ENCODE measurements around the gene TEC. TPM values are rescaled to one million over a fixed set of nuclear protein-coding genes. Genes with fewer than 3 reads are reported as not detected.

Gene TEC
- total and polyA plus RNA-seq, 9 of the 15 experiments (the other 6 are each of a cell fraction or from before 2014, with no cell fraction given): 5.3 to 14.7 (median 8.8) TPM

DNA sequence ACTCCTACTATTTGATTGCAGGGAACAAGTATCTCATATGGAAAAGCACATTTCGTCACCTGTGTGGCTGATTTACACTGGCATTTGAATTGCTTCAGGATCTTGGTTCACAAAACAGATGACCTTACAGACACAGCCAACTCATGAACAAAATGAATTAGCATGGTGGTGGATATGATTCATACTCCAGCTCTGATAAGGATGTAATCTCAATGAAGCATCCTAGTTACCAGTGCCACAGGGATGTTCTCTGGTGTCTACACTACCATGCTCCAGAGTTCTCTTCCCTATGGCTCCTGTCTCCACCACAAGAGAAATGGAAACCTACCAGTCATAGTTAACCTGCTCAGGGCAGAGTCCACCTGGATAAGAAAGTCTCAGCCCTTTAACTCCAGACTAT, 40.7 kb downstream of the TEC start:
- 25% methylated on average over 1 of the region's 1 CpG for WGBS (ENCODE audit: insufficient coverage, low coverage, missing lambda C conversion rate)
- Histone ChIP-seq H3K9me1 (ENCODE audit: control insufficient read depth, insufficient read depth, low read length) (no peaks in the 10 kb centered on the region), H2AFZ (ENCODE audit: low read depth, low read length) (no peak overlapping the region), H4K20me1 (replicated peaks; ENCODE audit: control insufficient read depth, insufficient read depth, low read length) (no peaks in the 10 kb centered on the region), H3K4me2 (ENCODE audit: insufficient read depth, low read length) (no peak overlapping the region), H3K79me2 (ENCODE audit: control insufficient read depth, insufficient read depth, low read length) (peaks cover 49% of the 10 kb centered on the region), H3K27ac (ENCODE audit: extremely low read depth, low read depth, low read length) (no peak overlapping the region), H3K9ac (ENCODE audit: insufficient read depth in 1 of 2, low read depth in 2 of 2, low read length in 2 of 2) (no peak overlapping the region), H3K27me3 (ENCODE audit: control insufficient read depth in 2 of 2, insufficient read depth in 2 of 2, low read length in 2 of 2) (no peaks in the 10 kb centered on the region), H3K4me1 (replicated peaks in 1 of 2; ENCODE audit: control insufficient read depth in 2 of 2, insufficient read depth in 2 of 2, low read length in 2 of 2) (peaks cover 0 to 16% of the 10 kb centered on the region in 2 experiments; a peak in 3 of 5 replicates), H3K9me3 (replicated peaks; ENCODE audit: control insufficient read depth, insufficient read depth, low read depth, low read length) (no peaks in the 10 kb centered on the region), H3K4me3 (no peak overlapping the region), H3K36me3 (ENCODE audit: control insufficient read depth, insufficient read depth, low read length) (peaks cover 7% of the 10 kb centered on the region)
- BruUV-seq (replicated peaks): no TSS peak
- in situ Hi-C loops (cut with MboI): no loop called here
- CTCF ChIA-PET (ENCODE audit: low intra/inter-chr PET ratio): no interaction called here
- no peak for FAIRE-seq
- POLR2A ChIA-PET: interaction anchor here (0.7 kb wide), 2 partner anchors 15 to 25 kb away, joined by 5 to 6 read pairs; no protein-coding TSS in a partner anchor
- DNase-seq (ENCODE audit: extremely low read depth in 1 of 4, low spot score in 3 of 4): peak in 1 of 4 experiments; percentile 34
- peak; percentile 49 for ATAC-seq
- intact Hi-C loops (cut with micrococcal nuclease): no loop called here
- TF ChIP-seq E2F4 (CRISPR knock-in tag; IDR thresholded peaks at IDR 0.05; ENCODE audit: low read depth) (no peak), XRCC5 (IDR thresholded peaks at IDR 0.05; ENCODE audit: low read depth, low read length) (no peak), SMARCA5 (IDR thresholded peaks at IDR 0.05) (no peak), POLR2AphosphoS2 (IDR thresholded peaks at IDR 0.05; ENCODE audit: low read length) (no peak), TEAD4 (IDR thresholded peaks at IDR 0.05; ENCODE audit: low read length) (peak; percentile 56; the same call in 1 of the 2 replicates), TEAD4 (CRISPR knock-in tag; IDR thresholded peaks at IDR 0.05; ENCODE audit: borderline replicate concordance) (no peak), NFXL1 (CRISPR knock-in tag; IDR thresholded peaks at IDR 0.05) (no peak)
- TF ChIP-seq, protein P1, sequence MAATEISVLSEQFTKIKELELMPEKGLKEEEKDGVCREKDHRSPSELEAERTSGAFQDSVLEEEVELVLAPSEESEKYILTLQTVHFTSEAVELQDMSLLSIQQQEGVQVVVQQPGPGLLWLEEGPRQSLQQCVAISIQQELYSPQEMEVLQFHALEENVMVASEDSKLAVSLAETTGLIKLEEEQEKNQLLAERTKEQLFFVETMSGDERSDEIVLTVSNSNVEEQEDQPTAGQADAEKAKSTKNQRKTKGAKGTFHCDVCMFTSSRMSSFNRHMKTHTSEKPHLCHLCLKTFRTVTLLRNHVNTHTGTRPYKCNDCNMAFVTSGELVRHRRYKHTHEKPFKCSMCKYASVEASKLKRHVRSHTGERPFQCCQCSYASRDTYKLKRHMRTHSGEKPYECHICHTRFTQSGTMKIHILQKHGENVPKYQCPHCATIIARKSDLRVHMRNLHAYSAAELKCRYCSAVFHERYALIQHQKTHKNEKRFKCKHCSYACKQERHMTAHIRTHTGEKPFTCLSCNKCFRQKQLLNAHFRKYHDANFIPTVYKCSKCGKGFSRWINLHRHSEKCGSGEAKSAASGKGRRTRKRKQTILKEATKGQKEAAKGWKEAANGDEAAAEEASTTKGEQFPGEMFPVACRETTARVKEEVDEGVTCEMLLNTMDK (IDR thresholded peaks at IDR 0.05; ENCODE audit: borderline replicate concordance, insufficient read depth, low read depth, low read length, poor library complexity, severe bottlenecking): no peak
- TF ChIP-seq, protein P2, sequence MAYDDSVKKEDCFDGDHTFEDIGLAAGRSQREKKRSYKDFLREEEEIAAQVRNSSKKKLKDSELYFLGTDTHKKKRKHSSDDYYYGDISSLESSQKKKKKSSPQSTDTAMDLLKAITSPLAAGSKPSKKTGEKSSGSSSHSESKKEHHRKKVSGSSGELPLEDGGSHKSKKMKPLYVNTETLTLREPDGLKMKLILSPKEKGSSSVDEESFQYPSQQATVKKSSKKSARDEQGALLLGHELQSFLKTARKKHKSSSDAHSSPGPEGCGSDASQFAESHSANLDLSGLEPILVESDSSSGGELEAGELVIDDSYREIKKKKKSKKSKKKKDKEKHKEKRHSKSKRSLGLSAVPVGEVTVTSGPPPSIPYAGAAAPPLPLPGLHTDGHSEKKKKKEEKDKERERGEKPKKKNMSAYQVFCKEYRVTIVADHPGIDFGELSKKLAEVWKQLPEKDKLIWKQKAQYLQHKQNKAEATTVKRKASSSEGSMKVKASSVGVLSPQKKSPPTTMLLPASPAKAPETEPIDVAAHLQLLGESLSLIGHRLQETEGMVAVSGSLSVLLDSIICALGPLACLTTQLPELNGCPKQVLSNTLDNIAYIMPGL (CRISPR knock-in tag; IDR thresholded peaks at IDR 0.05): no peak
- TF ChIP-seq, protein P3, sequence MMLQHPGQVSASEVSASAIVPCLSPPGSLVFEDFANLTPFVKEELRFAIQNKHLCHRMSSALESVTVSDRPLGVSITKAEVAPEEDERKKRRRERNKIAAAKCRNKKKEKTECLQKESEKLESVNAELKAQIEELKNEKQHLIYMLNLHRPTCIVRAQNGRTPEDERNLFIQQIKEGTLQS (IDR thresholded peaks at IDR 0.05): peak; percentile 61
- TF ChIP-seq, protein P3 (CRISPR knock-in tag; conservative IDR thresholded peaks at IDR 0.05): no peak
- TF ChIP-seq, protein P4, sequence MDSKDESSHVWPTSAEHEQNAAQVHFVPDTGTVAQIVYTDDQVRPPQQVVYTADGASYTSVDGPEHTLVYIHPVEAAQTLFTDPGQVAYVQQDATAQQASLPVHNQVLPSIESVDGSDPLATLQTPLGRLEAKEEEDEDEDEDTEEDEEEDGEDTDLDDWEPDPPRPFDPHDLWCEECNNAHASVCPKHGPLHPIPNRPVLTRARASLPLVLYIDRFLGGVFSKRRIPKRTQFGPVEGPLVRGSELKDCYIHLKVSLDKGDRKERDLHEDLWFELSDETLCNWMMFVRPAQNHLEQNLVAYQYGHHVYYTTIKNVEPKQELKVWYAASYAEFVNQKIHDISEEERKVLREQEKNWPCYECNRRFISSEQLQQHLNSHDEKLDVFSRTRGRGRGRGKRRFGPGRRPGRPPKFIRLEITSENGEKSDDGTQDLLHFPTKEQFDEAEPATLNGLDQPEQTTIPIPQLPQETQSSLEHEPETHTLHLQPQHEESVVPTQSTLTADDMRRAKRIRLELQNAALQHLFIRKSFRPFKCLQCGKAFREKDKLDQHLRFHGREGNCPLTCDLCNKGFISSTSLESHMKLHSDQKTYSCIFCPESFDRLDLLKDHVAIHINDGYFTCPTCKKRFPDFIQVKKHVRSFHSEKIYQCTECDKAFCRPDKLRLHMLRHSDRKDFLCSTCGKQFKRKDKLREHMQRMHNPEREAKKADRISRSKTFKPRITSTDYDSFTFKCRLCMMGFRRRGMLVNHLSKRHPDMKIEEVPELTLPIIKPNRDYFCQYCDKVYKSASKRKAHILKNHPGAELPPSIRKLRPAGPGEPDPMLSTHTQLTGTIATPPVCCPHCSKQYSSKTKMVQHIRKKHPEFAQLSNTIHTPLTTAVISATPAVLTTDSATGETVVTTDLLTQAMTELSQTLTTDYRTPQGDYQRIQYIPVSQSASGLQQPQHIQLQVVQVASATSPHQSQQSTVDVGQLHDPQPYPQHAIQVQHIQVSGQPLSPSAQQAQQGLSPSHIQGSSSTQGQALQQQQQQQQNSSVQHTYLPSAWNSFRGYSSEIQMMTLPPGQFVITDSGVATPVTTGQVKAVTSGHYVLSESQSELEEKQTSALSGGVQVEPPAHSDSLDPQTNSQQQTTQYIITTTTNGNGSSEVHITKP (IDR thresholded peaks at IDR 0.05; ENCODE audit: partially characterized antibody): no peak

All from K562 (cell line).